Measurements from ENCODE around the gene STARD13. TPM values are rescaled to one million over a fixed set of nuclear protein-coding genes. Genes with fewer than 3 reads are reported as not detected.

Gene STARD13
- total RNA-seq, 1 experiment from 2014 or later: 4.1 TPM

DNA sequence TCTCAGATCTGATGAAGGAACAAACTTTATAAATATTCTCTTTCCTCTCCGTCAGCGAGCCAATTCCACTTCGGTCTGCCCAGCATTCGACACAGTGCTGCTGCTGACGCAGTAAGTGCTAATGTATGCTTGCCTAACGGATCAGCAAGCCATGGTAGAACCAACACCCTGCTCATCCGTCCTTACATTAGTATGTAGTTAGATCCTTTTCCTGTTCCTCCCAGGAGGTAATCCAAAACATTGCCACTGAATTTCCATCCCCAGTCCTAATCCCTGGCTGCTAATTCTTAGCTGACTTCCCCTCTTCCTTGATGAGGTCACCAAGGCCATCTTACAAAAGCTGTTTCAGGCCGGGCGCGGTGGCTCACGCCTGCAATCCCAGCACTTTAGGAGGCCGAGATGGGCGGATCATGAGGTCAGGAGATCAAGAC lies 88.0 kb downstream of the STARD13 start:
- RAD21 ChIA-PET (ENCODE audit: low non-redundant PET in 1 of 2, low total read pairs in 2 of 2, uncharacterized antibody in 2 of 2, unreplicated experiment in 2 of 2): no interaction called here
- no peaks in the 10 kb centered on the region for H3K27me3 ChIP-seq (ENCODE audit: insufficient read depth, low read length)
- H3K9me3 ChIP-seq (ENCODE audit: control insufficient read depth in 1 of 2, insufficient read depth in 1 of 2, low read depth in 1 of 2, low read length in 2 of 2): no peaks in the 10 kb centered on the region
- no peak overlapping the region for H3K4me3 ChIP-seq (replicated peaks in 1 of 2; ENCODE audit: low read depth in 1 of 2, low read length in 2 of 2)
- no peaks in the 10 kb centered on the region for H3K36me3 ChIP-seq (ENCODE audit: control insufficient read depth in 1 of 2, insufficient read depth in 2 of 2, low read length in 2 of 2)
- no peak overlapping the region for H3K4me2 ChIP-seq (ENCODE audit: low read length)
- DNase-seq (ENCODE audit: low read depth, low spot score) (no peak), ATAC-seq (no peak)
- H3K9me2 ChIP-seq (ENCODE audit: insufficient read depth): no peaks in the 10 kb centered on the region
- intact Hi-C loops (cut with micrococcal nuclease): no loop called here
- H4K20me1 ChIP-seq (ENCODE audit: insufficient read depth): no peaks in the 10 kb centered on the region
- H3K9ac ChIP-seq (ENCODE audit: low read length): no peak overlapping the region
- H3K4me1 ChIP-seq (ENCODE audit: control insufficient read depth in 1 of 2, insufficient read depth in 2 of 2, low read length in 2 of 2): no peaks in the 10 kb centered on the region; a peak in 1 of 4 replicates
- no peak overlapping the region for H2AFZ ChIP-seq (ENCODE audit: low read depth, low read length, poor library complexity, severe bottlenecking)
- no peak for TF ChIP-seq TCF7L2 (IDR thresholded peaks at IDR 0.05; ENCODE audit: borderline replicate concordance, extremely low read depth, insufficient read depth, insufficient read length)
- no peak for TF ChIP-seq SP1 (IDR thresholded peaks at IDR 0.05; ENCODE audit: low read depth)
- TF ChIP-seq ZFX (IDR thresholded peaks at IDR 0.05): no peak
- no peak for TF ChIP-seq YY1 (IDR thresholded peaks at IDR 0.05; ENCODE audit: extremely low read depth, insufficient replicate concordance, low read depth, low read length)
- TF ChIP-seq EZH2 (IDR thresholded peaks at IDR 0.05): no peak
- H3K27ac ChIP-seq (ENCODE audit: low read depth, low read length): no peak overlapping the region
- CTCF ChIA-PET: no interaction called here
- BruUV-seq (replicated peaks): no TSS peak
- no peaks in the 10 kb centered on the region for H3K79me2 ChIP-seq (ENCODE audit: insufficient read depth, low read length)
- POLR2A ChIA-PET: no interaction called here

DNA sequence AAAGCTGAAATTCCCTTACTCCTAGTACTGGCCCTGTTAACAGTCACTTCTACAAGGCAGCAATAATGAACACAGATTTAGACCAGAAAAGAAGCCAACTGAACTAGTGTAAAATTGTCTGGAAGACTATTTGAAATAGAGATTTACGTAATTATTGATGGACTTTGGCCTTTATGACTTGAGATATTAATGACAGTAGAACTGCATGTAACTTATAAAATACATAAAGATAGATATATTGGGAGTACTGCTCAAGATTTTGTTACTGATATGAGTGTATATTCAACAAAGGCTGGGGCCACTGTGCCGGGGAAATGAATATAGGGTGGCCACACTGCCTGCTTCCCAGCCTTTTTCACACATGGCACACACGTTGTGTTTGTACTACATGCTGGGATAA lies 88.8 kb downstream of the STARD13 start:
- Histone ChIP-seq H3K4me3 (replicated peaks in 1 of 2; ENCODE audit: low read depth in 1 of 2, low read length in 2 of 2) (no peak overlapping the region), H4K20me1 (ENCODE audit: insufficient read depth) (no peaks in the 10 kb centered on the region), H3K27me3 (ENCODE audit: insufficient read depth, low read length) (no peaks in the 10 kb centered on the region), H3K4me2 (ENCODE audit: low read length) (no peak overlapping the region), H3K4me1 (ENCODE audit: control insufficient read depth in 1 of 2, insufficient read depth in 2 of 2, low read length in 2 of 2) (no peaks in the 10 kb centered on the region; a peak in 1 of 4 replicates), H3K9me3 (ENCODE audit: control insufficient read depth in 1 of 2, insufficient read depth in 1 of 2, low read depth in 1 of 2, low read length in 2 of 2) (no peaks in the 10 kb centered on the region), H2AFZ (ENCODE audit: low read depth, low read length, poor library complexity, severe bottlenecking) (no peak overlapping the region), H3K9me2 (ENCODE audit: insufficient read depth) (no peaks in the 10 kb centered on the region), H3K27ac (ENCODE audit: low read depth, low read length) (no peak overlapping the region), H3K9ac (ENCODE audit: low read length) (no peak overlapping the region), H3K79me2 (ENCODE audit: insufficient read depth, low read length) (no peaks in the 10 kb centered on the region), H3K36me3 (ENCODE audit: control insufficient read depth in 1 of 2, insufficient read depth in 2 of 2, low read length in 2 of 2) (no peaks in the 10 kb centered on the region)
- ChIA-PET RAD21 (ENCODE audit: low non-redundant PET in 1 of 2, low total read pairs in 2 of 2, uncharacterized antibody in 2 of 2, unreplicated experiment in 2 of 2) (no interaction called here), CTCF (no interaction called here), POLR2A (no interaction called here)
- ATAC-seq (no peak), DNase-seq (ENCODE audit: low read depth, low spot score) (no peak)
- intact Hi-C loops (cut with micrococcal nuclease): no loop called here
- BruUV-seq (replicated peaks): no TSS peak
- no peak for TF ChIP-seq SP1 (IDR thresholded peaks at IDR 0.05; ENCODE audit: low read depth)
- TF ChIP-seq EZH2 (IDR thresholded peaks at IDR 0.05): no peak
- TF ChIP-seq, protein P1, sequence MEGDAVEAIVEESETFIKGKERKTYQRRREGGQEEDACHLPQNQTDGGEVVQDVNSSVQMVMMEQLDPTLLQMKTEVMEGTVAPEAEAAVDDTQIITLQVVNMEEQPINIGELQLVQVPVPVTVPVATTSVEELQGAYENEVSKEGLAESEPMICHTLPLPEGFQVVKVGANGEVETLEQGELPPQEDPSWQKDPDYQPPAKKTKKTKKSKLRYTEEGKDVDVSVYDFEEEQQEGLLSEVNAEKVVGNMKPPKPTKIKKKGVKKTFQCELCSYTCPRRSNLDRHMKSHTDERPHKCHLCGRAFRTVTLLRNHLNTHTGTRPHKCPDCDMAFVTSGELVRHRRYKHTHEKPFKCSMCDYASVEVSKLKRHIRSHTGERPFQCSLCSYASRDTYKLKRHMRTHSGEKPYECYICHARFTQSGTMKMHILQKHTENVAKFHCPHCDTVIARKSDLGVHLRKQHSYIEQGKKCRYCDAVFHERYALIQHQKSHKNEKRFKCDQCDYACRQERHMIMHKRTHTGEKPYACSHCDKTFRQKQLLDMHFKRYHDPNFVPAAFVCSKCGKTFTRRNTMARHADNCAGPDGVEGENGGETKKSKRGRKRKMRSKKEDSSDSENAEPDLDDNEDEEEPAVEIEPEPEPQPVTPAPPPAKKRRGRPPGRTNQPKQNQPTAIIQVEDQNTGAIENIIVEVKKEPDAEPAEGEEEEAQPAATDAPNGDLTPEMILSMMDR (IDR thresholded peaks at IDR 0.05 in 2 of 3, conservative IDR thresholded peaks at IDR 0.05 in 1 of 3; ENCODE audit: borderline replicate concordance in 1 of 3, insufficient read depth in 1 of 3, low read depth in 2 of 3, low read length in 2 of 3): no peak
- no peak for TF ChIP-seq JUND (IDR thresholded peaks at IDR 0.05)
- TF ChIP-seq POLR2AphosphoS5 (IDR thresholded peaks at IDR 0.05; ENCODE audit: low read depth, low read length): no peak
- no peak for TF ChIP-seq RAD21 (IDR thresholded peaks at IDR 0.05; ENCODE audit: low read depth)
- no peak for TF ChIP-seq SIN3A (IDR thresholded peaks at IDR 0.05; ENCODE audit: low read depth)
- TF ChIP-seq ZNF274 (IDR thresholded peaks at IDR 0.05; ENCODE audit: low read depth, low read length): no peak
- no peak for TF ChIP-seq ELF1 (IDR thresholded peaks at IDR 0.05; ENCODE audit: borderline replicate concordance, low read depth)
- no peak for TF ChIP-seq POLR2A (IDR thresholded peaks at IDR 0.05; ENCODE audit: borderline replicate concordance, extremely low read depth, insufficient read depth, insufficient read length)
- no peak for TF ChIP-seq YY1 (IDR thresholded peaks at IDR 0.05; ENCODE audit: extremely low read depth, insufficient replicate concordance, low read depth, low read length)
- no peak for TF ChIP-seq TCF7L2 (IDR thresholded peaks at IDR 0.05; ENCODE audit: borderline replicate concordance, extremely low read depth, insufficient read depth, insufficient read length)
- no peak for TF ChIP-seq CEBPB (IDR thresholded peaks at IDR 0.05; ENCODE audit: low read depth)
- TF ChIP-seq EGR1 (IDR thresholded peaks at IDR 0.05; ENCODE audit: low read depth): no peak
- TF ChIP-seq, protein P2, sequence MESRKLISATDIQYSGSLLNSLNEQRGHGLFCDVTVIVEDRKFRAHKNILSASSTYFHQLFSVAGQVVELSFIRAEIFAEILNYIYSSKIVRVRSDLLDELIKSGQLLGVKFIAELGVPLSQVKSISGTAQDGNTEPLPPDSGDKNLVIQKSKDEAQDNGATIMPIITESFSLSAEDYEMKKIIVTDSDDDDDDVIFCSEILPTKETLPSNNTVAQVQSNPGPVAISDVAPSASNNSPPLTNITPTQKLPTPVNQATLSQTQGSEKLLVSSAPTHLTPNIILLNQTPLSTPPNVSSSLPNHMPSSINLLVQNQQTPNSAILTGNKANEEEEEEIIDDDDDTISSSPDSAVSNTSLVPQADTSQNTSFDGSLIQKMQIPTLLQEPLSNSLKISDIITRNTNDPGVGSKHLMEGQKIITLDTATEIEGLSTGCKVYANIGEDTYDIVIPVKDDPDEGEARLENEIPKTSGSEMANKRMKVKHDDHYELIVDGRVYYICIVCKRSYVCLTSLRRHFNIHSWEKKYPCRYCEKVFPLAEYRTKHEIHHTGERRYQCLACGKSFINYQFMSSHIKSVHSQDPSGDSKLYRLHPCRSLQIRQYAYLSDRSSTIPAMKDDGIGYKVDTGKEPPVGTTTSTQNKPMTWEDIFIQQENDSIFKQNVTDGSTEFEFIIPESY (IDR thresholded peaks at IDR 0.05; ENCODE audit: extremely low read depth, insufficient replicate concordance, low read length): no peak
